ENCODE data around the gene PPP2R5B.

The PPP2R5B gene

GRCh38 chr11:64888729-64889511 lies 35.6 kb upstream of the PPP2R5B start:
- DNase-seq (ENCODE audit: low read depth in 3 of 3): no peak

GRCh38 chr11:64890522-64890939 lies 34.0 kb upstream of the PPP2R5B start:
- DNase-seq (ENCODE audit: low read depth in 3 of 3): no peak

DNA sequence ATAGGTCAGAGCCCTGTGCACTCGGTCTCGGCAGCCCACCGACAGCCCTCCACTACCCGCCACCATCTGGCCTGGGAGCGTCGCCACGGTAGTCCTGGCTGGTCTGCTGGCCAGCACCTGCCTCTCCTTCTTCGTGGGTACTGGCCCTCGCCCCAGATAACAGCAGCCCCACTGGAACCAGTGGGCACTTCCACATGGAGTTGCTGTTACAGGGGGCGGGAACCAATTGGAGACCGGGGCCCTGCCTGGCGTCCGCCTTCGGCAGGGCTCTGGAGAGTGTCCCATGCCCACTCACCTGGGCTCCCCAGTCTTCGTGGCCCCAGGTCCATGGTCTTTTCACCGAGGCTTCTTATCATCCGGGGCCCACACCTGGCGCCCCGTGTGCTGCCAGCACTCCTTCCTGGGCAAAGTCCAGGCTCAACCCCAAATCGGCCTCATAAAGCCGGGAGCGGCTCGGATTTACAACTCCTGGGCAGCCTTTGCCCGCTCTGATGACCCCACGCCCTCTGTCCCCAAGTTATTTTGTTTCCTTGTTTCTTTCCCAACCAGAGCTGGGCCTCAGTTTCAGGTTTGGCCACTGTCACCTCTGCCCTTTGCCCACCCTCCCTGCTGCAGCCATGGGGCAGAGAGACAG lies 33.2 kb upstream of the PPP2R5B start:
- no peak for DNase-seq (ENCODE audit: low read depth in 3 of 3)

DNA sequence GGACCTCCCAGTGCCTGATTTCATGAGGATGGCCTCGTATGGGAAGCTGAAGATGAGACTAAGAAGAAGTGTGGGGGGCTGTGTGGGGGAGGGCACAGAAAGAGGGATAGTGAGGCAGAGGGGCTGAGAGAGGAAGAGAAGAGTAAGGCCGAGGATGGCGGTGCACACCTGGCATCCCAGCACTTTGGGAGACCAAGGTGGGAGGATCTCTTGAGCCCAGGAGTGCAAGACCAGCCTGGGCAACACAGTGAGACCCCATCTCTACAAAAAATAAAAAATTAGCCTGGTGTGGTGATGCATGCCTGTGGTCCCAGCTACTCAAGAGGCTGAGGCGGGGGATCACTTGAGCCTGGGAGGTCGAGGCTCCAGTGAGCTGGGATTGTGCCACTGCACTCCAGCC lies 32.6 kb upstream of the PPP2R5B start:
- DNase-seq (ENCODE audit: low read depth in 3 of 3): no peak

GRCh38 chr11:64892411-64892831 lies 32.1 kb upstream of the PPP2R5B start:
- DNase-seq (ENCODE audit: low read depth in 3 of 3): no peak

DNA sequence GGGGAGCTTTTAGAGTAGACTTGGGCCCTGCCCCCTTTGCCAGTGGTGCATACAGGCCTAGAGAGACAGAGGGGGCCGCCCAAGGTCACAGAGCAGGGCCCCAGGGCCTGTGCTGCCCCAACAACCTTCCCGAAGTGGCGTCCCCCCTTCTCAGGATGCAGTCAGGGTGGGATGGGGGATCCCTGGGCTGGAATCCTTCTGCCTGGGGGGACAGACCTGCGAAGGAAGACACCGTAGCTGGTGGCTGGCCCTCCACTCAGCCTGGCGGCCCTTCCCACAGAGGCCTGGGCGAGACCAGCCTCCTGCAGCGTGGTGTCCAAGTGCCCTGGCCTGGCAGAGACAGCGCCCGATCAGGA lies 31.7 kb upstream of the PPP2R5B start:
- DNase-seq (ENCODE audit: low read depth in 3 of 3): no peak

- DNase-seq (ENCODE audit: low read depth in 3 of 3): no peak
Measured at GRCh38 chr11:64893194-64894069, 31.1 kb upstream of the PPP2R5B start.

- peak; percentile 82 to 91 (median 88) for DNase-seq (ENCODE audit: low read depth in 3 of 3)
Measured at GRCh38 chr11:64894070-64894811, 30.2 kb upstream of the PPP2R5B start.

DNA sequence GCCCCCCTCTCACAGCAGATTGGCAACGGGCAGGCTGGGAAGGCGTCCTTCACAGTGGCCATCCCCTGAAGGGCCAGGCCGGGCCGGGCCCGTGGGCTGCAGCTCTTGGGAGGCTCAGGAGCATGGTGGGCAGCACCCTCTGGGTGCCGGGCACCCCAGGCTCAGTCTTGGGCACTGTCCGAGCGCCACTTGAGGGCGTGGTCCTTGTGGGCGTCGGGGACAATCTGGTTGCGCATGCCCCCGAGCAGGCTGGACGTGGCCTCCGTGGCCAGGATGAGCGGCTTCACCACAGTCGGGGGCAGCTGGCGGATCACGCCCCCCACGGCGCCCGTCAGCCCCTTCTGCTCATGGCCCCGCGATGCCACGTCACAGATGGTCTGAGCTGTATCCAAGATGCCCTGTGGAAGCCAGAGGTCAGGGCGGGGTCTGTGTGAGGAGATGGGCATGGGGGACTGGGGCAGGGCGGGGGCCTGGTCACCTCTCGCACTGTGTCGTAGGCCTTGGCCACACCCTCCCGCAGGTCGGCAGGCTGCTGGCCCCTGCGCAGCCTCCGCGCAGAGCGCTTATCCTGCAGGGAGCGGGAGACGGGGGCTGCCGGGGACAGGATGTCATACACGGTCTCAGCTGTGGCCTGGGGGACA lies 29.6 kb upstream of the PPP2R5B start:
- no peak for DNase-seq (ENCODE audit: low read depth in 3 of 3)

DNA sequence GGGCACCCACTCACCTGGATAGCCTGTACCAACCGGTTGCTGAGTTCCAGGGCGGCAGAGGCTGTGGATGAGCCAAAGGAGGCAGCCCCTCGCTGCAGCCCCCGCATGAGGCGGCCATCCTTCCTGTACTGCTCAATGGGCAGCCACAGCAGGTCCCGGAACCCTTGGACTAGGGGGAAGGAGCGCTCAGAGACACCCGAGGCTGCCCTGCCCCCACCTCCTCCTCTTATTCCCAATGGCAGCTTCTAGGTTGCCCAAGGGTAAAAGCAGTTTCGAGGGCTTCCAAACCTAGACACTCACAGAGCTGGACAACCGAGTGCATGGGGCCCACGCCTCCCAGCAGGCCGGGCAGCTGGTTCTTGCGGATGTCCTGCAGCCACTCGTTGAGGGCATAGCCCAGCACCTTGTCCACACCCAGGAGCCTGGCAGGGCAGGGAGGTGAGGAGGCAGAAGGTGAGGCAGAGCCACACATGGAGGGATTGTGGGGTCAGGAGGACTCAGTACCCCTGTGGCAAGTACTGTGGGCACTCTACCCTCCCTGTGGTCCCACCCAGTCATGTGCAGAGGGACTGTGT lies 28.0 kb upstream of the PPP2R5B start:
- no peak for DNase-seq (ENCODE audit: low read depth in 3 of 3)

DNA sequence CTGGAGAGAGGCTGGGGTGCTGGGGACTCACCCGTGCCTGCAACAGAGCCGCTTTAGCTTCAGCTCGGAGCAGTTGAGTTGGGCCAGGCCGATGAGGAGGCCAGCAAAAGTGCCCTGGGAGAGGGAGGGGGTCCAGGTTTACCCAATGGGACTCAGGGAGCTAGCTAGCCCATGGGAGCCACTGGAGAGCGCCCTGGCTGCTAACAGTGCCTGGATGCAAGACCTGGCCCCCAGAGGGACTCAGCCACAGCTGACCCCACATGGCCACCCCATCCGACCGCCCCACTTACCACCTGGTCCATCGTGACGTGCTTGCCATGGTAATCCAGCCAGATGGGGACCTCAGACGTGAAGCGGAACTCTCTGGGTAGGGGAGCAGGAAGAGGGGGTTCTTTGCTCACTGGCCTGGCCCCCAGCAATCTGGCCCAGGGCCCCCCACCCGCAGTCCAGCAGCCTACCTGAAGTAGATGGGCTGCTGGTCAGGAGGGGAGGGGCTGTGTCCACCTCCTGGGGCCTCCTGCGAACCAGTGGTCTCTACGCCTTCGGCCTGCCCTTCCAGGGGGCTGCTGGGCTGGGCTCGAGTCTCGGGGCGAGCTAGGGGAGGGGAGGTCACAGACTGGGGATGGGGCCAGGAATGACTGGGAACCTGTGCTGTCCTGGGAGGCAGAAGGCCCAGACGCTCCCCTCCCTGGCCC lies 27.0 kb upstream of the PPP2R5B start:
- DNase-seq (ENCODE audit: low read depth in 3 of 3): no peak

DNA sequence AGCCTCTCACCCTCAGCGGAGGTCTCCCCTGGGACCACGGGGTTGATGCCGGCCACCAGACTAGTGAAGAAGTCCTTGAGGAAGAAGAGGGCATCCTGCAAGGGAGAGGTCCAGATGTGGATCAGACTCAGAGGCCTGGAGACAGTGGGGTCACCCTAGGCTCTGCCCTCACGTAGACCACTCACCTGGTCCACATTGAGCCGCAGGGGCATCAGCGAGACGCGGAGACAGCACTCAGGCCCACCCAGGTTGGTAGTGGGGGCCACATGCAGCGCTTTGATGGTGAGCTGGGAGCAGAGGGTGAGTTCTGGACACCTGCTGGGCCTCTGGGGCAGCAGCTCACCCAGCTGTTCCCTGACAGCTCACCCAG lies 26.4 kb upstream of the PPP2R5B start:
- no peak for DNase-seq (ENCODE audit: low read depth in 3 of 3)

DNA sequence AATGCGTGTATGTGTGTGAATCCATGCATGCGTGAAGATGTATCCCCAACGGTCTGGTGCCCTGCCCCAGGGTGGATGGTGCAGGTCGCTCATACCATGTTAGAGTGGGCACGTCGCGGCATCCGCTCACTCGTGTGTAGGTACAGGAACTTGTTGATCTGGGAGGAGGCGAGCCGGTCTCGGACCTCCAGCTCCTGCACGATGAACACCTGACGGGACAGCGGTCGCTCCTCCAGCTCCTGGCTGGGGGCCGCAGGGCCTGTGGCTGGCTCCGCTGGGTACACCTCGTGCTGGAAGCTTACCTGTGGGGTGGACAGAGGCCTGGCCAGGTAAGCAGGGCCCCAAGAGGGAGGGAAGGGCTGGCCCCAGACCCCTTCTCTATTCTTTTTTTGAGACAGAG lies 25.9 kb upstream of the PPP2R5B start:
- no peak for DNase-seq (ENCODE audit: low read depth in 3 of 3)

DNA sequence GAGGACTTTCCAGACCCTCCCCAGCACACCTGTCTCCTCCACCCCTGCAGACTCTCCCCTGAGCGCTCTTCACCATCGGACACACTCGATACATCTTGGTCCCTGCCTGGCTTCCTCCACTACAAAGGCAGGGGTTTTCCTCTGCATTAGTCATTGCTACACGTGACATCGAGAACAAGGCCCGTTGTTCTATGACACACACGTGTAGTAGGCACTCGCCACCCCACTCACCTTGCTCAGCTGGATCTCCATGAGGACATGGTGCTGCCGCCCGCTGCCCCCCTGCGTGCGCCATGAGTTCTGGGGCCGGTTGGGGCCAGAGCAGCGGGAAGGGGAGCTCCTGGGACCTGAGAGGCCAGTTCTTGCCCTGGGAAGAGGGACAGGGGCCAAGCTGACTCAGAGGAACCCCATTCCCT lies 24.2 kb upstream of the PPP2R5B start:
- peak; percentile 40 to 60 (median 60) for DNase-seq (ENCODE audit: low read depth in 3 of 3)

DNA sequence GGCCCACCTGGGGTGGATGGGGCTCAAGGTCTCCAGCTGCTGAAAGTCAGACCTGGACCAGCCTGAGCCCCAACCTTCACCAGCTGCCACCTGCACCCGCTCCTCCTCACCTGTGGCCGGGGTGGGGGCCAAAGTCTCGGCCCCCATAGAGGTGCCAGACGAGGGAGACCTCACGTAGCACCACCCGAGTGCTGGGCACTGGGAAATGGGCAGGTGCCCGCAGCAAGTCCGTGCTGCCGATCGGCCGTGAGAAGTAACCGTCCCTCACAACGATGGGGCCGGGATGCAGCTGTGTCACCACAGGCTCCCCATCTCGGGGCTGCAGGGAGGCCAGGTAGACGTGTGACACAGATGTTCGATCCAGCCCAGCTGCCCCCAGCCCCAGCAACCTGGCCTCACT lies 23.7 kb upstream of the PPP2R5B start:
- DNase-seq (ENCODE audit: low read depth in 3 of 3): no peak

DNA sequence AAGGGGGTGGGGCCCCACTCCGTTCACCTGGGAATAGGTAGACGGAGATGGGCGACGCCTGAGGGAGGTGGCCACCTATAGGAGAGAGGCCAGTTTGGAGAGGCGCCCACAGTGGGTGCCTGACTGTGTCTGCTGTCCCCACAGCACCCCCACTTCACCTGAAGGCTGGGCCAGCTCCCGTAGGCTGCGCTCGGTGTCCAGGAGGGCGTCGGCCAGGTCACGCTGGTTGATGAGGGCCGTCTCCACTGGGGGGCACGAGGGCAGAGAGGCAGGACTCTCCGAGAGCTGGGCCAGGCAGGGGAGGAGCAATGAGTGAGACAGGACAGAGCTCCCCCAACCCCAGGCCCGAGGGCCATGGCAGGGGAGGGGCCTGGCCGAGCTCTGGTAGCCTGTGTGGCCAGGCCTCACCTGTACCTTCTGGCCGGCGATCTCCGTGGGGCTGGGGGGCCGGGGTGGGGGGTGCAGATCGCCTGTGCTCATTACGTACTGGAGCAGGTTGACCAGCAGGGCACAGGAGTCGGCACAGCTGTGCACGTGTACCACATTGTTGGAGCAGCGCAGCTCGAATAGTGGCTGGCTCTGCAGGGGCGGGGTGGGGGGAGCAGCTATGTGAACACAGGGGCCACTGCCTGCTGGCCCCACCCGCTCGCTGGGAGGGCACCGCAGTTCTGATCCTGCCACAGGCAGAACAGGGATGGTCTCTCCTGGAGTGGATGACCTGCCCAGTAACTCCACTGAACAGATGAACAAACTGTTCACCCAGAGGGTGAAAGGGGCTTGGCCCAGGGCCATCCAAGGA lies 22.2 kb upstream of the PPP2R5B start:
- DNase-seq (ENCODE audit: low read depth in 3 of 3): no peak

DNA sequence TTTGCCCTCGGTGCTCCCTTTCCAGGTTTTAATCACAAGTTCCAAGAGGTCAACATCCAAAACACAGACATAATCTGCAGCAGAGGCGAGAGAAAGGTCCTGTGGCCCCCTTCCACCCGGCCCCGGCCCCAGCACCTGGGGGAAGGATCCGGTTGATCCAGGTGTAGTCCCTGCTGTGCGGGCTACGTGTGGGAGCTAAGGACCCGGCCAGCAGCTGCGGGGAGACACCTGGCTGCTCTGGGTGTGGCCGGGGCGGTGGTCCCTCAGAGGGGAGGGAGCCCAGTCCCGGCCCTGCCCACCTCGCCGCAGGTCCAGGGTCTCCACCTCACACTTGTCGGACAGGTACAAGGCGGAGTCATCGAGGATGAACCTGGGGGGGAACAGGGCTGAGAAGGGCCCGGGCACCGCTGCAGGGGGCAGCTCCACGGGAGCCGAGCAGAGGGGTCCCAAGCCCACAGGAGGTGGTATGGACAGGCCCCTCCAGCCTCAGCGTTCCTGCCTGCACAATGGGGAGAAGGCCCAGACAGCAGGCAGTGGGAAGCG lies 21.1 kb upstream of the PPP2R5B start:
- no peak for DNase-seq (ENCODE audit: low read depth in 3 of 3)

- DNase-seq (ENCODE audit: low read depth in 3 of 3): no peak
Measured at GRCh38 chr11:64905516-64906313, 18.8 kb upstream of the PPP2R5B start.

DNA sequence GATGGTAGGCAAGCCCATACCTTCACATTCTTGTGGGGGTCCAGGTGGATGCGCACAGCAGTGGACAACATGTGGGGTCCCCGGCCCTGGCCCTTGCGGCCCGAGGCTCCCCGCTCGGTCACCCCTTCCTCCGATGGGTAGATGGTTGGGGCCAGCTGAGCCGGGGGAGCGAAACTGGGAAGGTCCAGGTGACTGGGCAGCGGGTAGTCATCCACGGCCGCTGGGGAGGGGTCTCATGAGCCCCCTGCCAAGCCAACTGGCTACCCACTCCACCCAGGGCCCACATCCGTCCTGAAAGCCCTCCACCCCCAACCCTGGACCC lies 18.2 kb upstream of the PPP2R5B start:
- DNase-seq (ENCODE audit: low read depth in 3 of 3): no peak

Measured in stimulated activated CD4-positive, alpha-beta T cell treated with anti-CD3 and anti-CD28 coated beads, TNF-alpha, amount 100 ng/mL, for 24 hours (primary cell).